ENCODE measurements around the gene PLS1.

GRCh38 chr3:142664311-142664710, 68.1 kb downstream of the PLS1 start:
- TF ChIP-seq CTCF (IDR thresholded peaks at IDR 0.05) (no peak), POLR2A (IDR thresholded peaks at IDR 0.05) (no peak)
